CD14-positive monocyte (primary cell): ENCODE data around the gene ZNF346. TPM values are rescaled to one million over a fixed set of nuclear protein-coding genes. Genes with fewer than 3 reads are reported as not detected.

Experiments
- DNase-seq, 3 donors: peaks; one replicate each; pipeline ENCODE4 v3.0.0-alpha.2; 2011 to 2022
- H2AFZ ChIP-seq: 2 replicates; pipeline ENCODE4 v1.6.0; 2012; ENCODE audit warnings: mild to moderate bottlenecking, low read depth, low read length, inconsistent platforms; ENCODE audit not compliant: insufficient read depth, poor library complexity, severe bottlenecking
- H3K27ac ChIP-seq, 2 donors: 1 replicate in 1 of 2; 2 replicates in 1 of 2; pipeline ENCODE4 v1.5.1; 2012 to 2013; ENCODE audit warnings: low read length in 2 of 2, control low read depth in 1 of 2, inconsistent platforms in 1 of 2, low read depth in 1 of 2, mild to moderate bottlenecking in 1 of 2
- H3K27me3 ChIP-seq, 2 donors: one replicate each; pipeline versions ENCODE4 v1.6.0 to v1.6.1; 2011 to 2013; ENCODE audit warnings: low read length in 2 of 2; ENCODE audit not compliant: control insufficient read depth in 2 of 2, insufficient read depth in 2 of 2
- H3K36me3 ChIP-seq, 2 donors: replicated peaks in 1 of 2; 1 replicate in 1 of 2; 2 replicates in 1 of 2; pipeline versions ENCODE4 v1.5.1 to v1.6.1; 2012 to 2013; ENCODE audit warnings: low read length in 2 of 2, control low read depth in 1 of 2, inconsistent platforms in 1 of 2, mild to moderate bottlenecking in 1 of 2; ENCODE audit not compliant: insufficient read depth in 2 of 2, control insufficient read depth in 1 of 2
- H3K4me1 ChIP-seq, 2 donors: 1 replicate in 1 of 2; 2 replicates in 1 of 2; pipeline versions ENCODE4 v1.5.1 to v1.6.1; 2012 to 2013; ENCODE audit warnings: low read length in 2 of 2, control low read depth in 1 of 2, inconsistent platforms in 1 of 2, mild to moderate bottlenecking in 1 of 2, moderate library complexity in 1 of 2; ENCODE audit not compliant: insufficient read depth in 2 of 2, control insufficient read depth in 1 of 2
- H3K4me2 ChIP-seq: replicated peaks from 2 replicates; pipeline ENCODE3; 2012; ENCODE audit warnings: low read length, moderate library complexity, mild to moderate bottlenecking; ENCODE audit not compliant: poor library complexity, severe bottlenecking; ENCODE audit errors: extremely low read depth
- H3K4me3 ChIP-seq, 3 experiments: fragments of 200-600 bp in 1 of 3; sonication (generic) in 1 of 3; replicated peaks in 1 of 3; 1 replicate in 2 of 3; 2 replicates in 1 of 3; pipeline ENCODE4 v1.5.1; 2011 to 2013; ENCODE audit warnings: low read length in 3 of 3, mild to moderate bottlenecking in 3 of 3, control low read depth in 2 of 3, low read depth in 2 of 3, inconsistent platforms in 1 of 3, moderate library complexity in 1 of 3
- H3K79me2 ChIP-seq: 2 replicates; pipeline ENCODE4 v1.6.0; 2012; ENCODE audit warnings: mild to moderate bottlenecking, control low read depth, inconsistent platforms, low read length, moderate library complexity; ENCODE audit not compliant: insufficient read depth
- H3K9ac ChIP-seq: 2 replicates; pipeline ENCODE4 v1.6.0; 2017; ENCODE audit warnings: low read length, mild to moderate bottlenecking; ENCODE audit not compliant: insufficient read depth, poor library complexity, severe bottlenecking
- H3K9me3 ChIP-seq, 2 donors: replicated peaks in 1 of 2; 1 replicate in 1 of 2; 2 replicates in 1 of 2; pipeline versions ENCODE4 v1.5.1 to v1.6.1; 2012 to 2013; ENCODE audit warnings: low read length in 2 of 2, control low read depth in 1 of 2; ENCODE audit not compliant: control insufficient read depth in 1 of 2, insufficient read depth in 1 of 2
- H4K20me1 ChIP-seq: 2 replicates; pipeline ENCODE4 v1.6.0; 2012; ENCODE audit warnings: mild to moderate bottlenecking, low read length, control low read depth, moderate library complexity; ENCODE audit not compliant: insufficient read depth
- H3K27ac Mint-ChIP-seq, 7 donors: one replicate each; pipeline ENCODE4 v1.8.0; 2020; ENCODE audit warnings: mild to moderate bottlenecking in 7 of 7, mixed read lengths in 7 of 7, moderate library complexity in 6 of 7, inconsistent platforms in 2 of 7
- H3K27me3 Mint-ChIP-seq, 3 donors: one replicate each; pipeline ENCODE4 v1.8.0; 2021 to 2022; ENCODE audit warnings: low read depth in 3 of 3, mild to moderate bottlenecking in 3 of 3, mixed read lengths in 3 of 3, moderate library complexity in 3 of 3, inconsistent platforms in 1 of 3
- H3K36me3 Mint-ChIP-seq, 2 donors: one replicate each; pipeline ENCODE4 v1.8.0; 2020; ENCODE audit warnings: mixed read lengths in 2 of 2, inconsistent platforms in 1 of 2, mild to moderate bottlenecking in 1 of 2
- H3K4me1 Mint-ChIP-seq: one replicate; pipeline ENCODE4 v1.8.0; 2020; ENCODE audit warnings: mild to moderate bottlenecking, mixed read lengths
- H3K4me3 Mint-ChIP-seq, 2 donors: one replicate each; pipeline ENCODE4 v1.8.0; 2020; ENCODE audit warnings: mild to moderate bottlenecking in 2 of 2, mixed read lengths in 2 of 2, moderate library complexity in 1 of 2
- H3K9me3 Mint-ChIP-seq, 7 donors: one replicate each; pipeline ENCODE4 v1.8.0; 2020 to 2022; ENCODE audit warnings: mixed read lengths in 7 of 7, mild to moderate bottlenecking in 6 of 7, moderate library complexity in 6 of 7, inconsistent platforms in 2 of 7
- CTCF ChIP-seq: fragments of 200-600 bp; IDR thresholded peaks from one replicate; pipeline ENCODE4 v1.8.0; 2022; ENCODE audit warnings: antibody characterized with exemption, mild to moderate bottlenecking
- WGBS: methylation state at CpG from one replicate; pipeline ENCODE4 v1.1.5; 2013; ENCODE audit warnings: missing lambda C conversion rate; ENCODE audit not compliant: insufficient coverage; 5-methylcytosine and 5-hydroxymethylcytosine counted together
- intact Hi-C, 2 donors: fragments of 100-400 bp; cut with micrococcal nuclease; formaldehyde crosslinking; loops; one replicate each; pipeline versions ENCODE4 v1.15.0 to v1.15.1; 2023
- polyA plus RNA-seq, 3 donors: library from polyadenylated mRNA; depleted of rRNA in 1 of 3; unstranded in 2 of 3; stranded (reverse) in 1 of 3; fragments of 300-500 nt in 2 of 3; fragments of >200 nt in 1 of 3; fragmentation: Illumina TruSeq in 2 of 3; gene quantifications; 1 replicate in 2 of 3; 2 replicates in 1 of 3; pipeline ENCODE4 v1.2.3, GENCODE V29; 2012 to 2021

Gene ZNF346
- polyA plus RNA-seq, 3 donors: 6.0 to 9.6 (median 6.4) TPM

GRCh38 chr5:177124486-177124991 lies 102.0 kb downstream of the ZNF346 start:
- Histone ChIP-seq H3K4me2 (no peak overlapping the region), H3K36me3 (no peaks in the 10 kb centered on the region), H3K27ac (no peak overlapping the region), H3K4me1 (peaks cover 14 to 15% of the 10 kb centered on the region in 2 donors), H3K79me2 (no peaks in the 10 kb centered on the region), H4K20me1 (no peaks in the 10 kb centered on the region), H3K9me3 (no peaks in the 10 kb centered on the region), H3K9ac (no peak overlapping the region), H2AFZ (no peak overlapping the region), H3K4me3 (no peak overlapping the region), H3K27me3 (no peaks in the 10 kb centered on the region)
- Mint-ChIP-seq H3K27me3 (peaks cover 1 to 4% (median 3%) of the 10 kb centered on the region in 3 donors), H3K4me3 (no peak overlapping the region), H3K36me3 (no peaks in the 10 kb centered on the region), H3K27ac (no peak overlapping the region), H3K9me3 (peaks cover 0 to 2% (median 0%) of the 10 kb centered on the region in 7 donors), H3K4me1 (peaks cover 24% of the 10 kb centered on the region)
- no peak for TF ChIP-seq CTCF
- intact Hi-C loops: no loop called here
- no CpG with 5 or more reads among the region's 4 CpGs for WGBS
- no peak for DNase-seq

- Mint-ChIP-seq H3K9me3 (peaks cover 0 to 2% (median 0%) of the 10 kb centered on the region in 7 donors), H3K27ac (no peak overlapping the region)
- intact Hi-C loops: no loop called here
Measured at GRCh38 chr5:177126771-177127170, 104.3 kb downstream of the ZNF346 start.

More at GRCh38 chr5:177126771-177127170, 104.3 kb downstream of the ZNF346 start:
- no peak overlapping the region for H3K4me3 Mint-ChIP-seq
- H3K9ac ChIP-seq: no peak overlapping the region
- H3K4me2 ChIP-seq: no peak overlapping the region
- H3K9me3 ChIP-seq: no peaks in the 10 kb centered on the region
- DNase-seq: no peak
- no peaks in the 10 kb centered on the region for H3K36me3 ChIP-seq
- no peaks in the 10 kb centered on the region for H4K20me1 ChIP-seq
- no peaks in the 10 kb centered on the region for H3K79me2 ChIP-seq
- peaks cover 28% of the 10 kb centered on the region for H3K4me1 Mint-ChIP-seq
- H2AFZ ChIP-seq: no peak overlapping the region
- no peak overlapping the region for H3K4me3 ChIP-seq
- H3K4me1 ChIP-seq: peaks cover 15% of the 10 kb centered on the region in 2 donors
- no peaks in the 10 kb centered on the region for H3K27me3 ChIP-seq
- H3K27me3 Mint-ChIP-seq: peaks cover 0 to 2% (median 1%) of the 10 kb centered on the region in 3 donors
- TF ChIP-seq CTCF: no peak
- no peak overlapping the region for H3K27ac ChIP-seq
- no peaks in the 10 kb centered on the region for H3K36me3 Mint-ChIP-seq
- no CpG with 5 or more reads among the region's 1 CpG for WGBS
